Measurements from ENCODE around the gene TBCEL.
A peak's percentile ranks its signal among the peaks of the same experiment; 100 is the strongest.

The TBCEL gene, protein sequence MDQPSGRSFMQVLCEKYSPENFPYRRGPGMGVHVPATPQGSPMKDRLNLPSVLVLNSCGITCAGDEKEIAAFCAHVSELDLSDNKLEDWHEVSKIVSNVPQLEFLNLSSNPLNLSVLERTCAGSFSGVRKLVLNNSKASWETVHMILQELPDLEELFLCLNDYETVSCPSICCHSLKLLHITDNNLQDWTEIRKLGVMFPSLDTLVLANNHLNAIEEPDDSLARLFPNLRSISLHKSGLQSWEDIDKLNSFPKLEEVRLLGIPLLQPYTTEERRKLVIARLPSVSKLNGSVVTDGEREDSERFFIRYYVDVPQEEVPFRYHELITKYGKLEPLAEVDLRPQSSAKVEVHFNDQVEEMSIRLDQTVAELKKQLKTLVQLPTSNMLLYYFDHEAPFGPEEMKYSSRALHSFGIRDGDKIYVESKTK

DNA sequence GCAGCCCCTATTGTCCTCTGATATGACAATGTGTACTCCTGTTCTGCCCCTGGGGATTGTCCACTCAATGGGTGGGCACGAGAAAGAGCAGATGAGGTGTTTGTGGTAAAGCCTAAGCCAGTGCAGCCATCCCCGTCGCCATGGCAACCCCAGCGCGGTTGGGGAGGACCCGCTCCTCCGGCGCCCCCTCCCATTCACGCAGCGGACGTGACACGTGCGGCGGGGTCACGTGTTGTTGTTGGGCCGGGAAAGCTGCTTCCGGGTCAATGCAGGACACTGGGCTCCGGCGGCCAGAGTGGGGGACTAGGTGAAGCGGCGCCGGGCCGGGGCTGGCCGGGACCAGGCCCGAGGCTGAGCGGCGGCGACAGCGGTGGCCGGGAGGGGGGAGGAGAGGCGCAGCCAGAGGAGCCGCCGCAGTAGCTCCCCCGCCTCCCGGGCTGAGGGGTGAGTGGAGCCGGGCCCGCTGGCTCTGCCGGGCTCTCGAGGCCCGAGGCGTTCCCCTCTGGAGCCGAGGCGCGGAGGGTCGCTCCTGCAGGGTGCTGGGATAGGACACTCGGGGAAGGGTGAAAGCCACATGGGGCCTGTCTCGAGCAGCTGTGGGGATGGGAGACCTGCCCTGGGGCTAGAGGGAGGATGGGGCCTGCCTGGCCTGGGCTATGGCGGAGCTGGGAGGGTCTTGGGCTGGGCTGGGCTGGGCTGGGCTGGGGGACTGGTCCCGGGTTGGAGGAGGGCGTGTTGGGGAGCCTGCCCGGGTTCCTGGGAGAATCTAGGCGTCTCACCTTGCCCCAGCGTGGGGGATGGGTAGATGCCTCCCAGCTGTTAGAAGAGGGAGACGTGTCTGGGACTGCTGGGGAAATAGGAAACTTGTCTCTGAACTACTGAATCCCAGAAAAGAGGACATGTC lies at the start of gene TBCEL:
TSS of gene TBCEL (plus strand) at position 255 of the 904 bp plus-strand sequence. CDS start 21,589 bp downstream, outside the sequence.
- Mint-ChIP-seq H3K9me3 (no peaks in the 10 kb centered on the region), H3K4me3 (peak within 1 kb of the TSS; percentile 86), H3K27ac (peak within 1 kb of the TSS; percentile 95), H3K36me3 (no peaks in the 10 kb centered on the region), H3K4me1 (peaks cover 25% of the 10 kb centered on the region)
- ATAC-seq (peak; percentile 86), DNase-seq (ENCODE audit: low spot score in 2 of 2) (peak; percentile 42 to 85)

DNA sequence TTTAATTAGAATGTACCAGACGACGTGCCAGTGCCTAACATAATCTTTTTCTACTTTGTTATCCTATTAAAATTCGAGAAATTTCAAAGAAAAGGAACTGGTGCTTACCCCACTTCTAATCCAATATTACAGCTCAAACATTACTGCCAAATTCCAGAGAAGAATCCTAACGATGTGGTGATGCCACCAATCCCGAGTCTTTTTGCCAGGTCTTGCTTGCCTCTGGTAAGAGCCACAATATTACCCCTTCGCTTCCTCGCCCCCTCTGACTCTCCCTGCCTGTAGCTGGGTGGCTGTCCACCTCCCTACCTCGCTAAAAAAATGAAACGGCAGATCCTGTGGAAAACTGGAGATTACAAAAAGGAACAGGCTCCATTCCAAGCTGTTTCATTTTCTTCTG lies 49.4 kb upstream of the TBCEL start:
- Mint-ChIP-seq H3K9me3 (no peaks in the 10 kb centered on the region), H3K27ac (no peak overlapping the region)

DNA sequence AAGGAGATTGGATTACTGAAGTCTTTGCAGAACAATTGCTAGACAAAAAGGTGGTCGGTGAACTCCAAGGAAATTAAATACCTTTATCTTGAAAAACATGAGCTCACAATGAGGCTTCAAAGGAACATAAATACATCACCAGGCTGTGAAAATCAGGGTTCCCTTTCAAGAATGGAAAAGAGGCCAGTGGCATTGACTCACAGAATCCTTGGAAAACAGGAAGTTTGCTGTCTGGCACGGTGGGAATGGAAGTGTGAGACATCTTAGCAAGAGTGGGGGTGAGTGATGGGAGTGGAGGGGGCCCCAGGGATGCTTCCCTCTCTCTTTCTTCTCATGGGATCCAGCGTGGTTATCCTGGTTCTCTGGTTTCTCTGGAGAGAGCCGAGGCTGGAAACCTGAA lies 48.9 kb upstream of the TBCEL start:
- ATAC-seq (no peak), DNase-seq (ENCODE audit: low spot score in 2 of 2) (no peak)
- no peak overlapping the region for H3K27ac Mint-ChIP-seq
- no peaks in the 10 kb centered on the region for H3K4me1 Mint-ChIP-seq
- H3K4me3 Mint-ChIP-seq, result no peak overlapping the region
- no peaks in the 10 kb centered on the region for H3K36me3 Mint-ChIP-seq
- H3K9me3 Mint-ChIP-seq, result no peaks in the 10 kb centered on the region

More for the DNA sequence above, 49.4 kb upstream of the TBCEL start:
- Mint-ChIP-seq H3K4me3 (no peak overlapping the region), H3K36me3 (no peaks in the 10 kb centered on the region), H3K4me1 (no peaks in the 10 kb centered on the region)
- no peak for DNase-seq (ENCODE audit: low spot score in 2 of 2)
- no peak for ATAC-seq

DNA sequence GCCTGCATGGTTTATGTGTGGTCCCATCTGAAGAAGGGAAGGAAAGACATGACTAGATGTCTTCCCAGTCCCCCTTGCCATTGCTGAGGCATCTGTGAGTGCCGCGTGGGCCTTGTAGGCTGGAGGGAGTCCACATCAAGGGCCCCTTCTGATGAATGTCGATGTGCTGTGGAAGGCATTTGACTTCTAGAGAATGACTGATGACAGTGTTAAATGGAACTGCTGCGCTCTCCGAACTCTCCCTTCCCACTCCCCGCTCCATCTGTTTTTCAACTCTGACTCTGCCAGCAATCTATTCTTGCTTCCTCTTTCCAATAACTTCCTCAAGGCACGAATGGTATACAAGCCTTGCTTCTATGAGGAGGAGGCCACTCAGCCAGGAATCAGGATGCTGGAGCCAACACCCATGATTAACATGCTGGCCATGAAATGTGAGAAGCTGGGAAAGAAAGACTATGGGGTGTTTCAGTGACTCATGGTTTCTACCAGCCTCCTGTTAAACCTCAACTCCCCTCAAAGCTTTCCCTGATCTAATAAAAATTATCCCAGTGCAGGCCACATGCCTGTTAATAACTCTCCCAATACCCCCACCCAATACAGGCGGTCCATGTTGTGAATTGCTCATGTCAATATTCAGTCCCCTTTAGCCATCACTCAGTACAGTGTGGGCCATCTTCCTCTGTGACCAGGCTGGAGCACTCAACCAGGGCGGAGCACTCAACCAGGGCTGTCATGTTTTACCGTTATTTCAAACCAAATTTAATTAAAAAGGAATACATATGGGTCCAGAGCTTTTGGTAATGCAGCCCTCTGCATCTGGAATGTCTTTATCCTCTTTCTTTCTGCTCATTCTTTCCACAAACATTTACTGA lies 46.4 kb upstream of the TBCEL start:
- no peak overlapping the region for H3K27ac Mint-ChIP-seq
- no peak overlapping the region for H3K4me3 Mint-ChIP-seq
- no peaks in the 10 kb centered on the region for H3K4me1 Mint-ChIP-seq
- no peaks in the 10 kb centered on the region for H3K36me3 Mint-ChIP-seq
- DNase-seq (ENCODE audit: low spot score in 2 of 2), result no peak
- ATAC-seq, result no peak
- no peaks in the 10 kb centered on the region for H3K9me3 Mint-ChIP-seq

DNA sequence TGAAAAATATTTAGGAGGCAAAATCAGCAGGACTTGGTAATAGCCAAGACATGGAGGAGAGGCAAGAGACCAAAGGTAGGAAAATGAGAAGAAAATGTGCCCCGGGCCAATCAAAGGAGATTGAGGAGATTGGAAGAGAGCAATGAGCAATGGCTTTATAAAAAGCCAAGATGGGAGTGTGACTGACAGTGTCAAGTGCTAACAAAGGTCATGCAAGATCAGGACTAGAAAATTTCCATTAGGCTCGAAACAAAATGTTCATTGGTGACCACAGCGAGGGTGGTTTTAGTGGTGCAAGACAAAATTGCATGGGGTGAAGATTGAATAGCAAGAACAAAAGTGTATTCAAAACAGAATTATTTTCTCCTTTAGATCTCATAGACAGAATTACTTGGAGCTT lies 45.2 kb upstream of the TBCEL start:
- DNase-seq (ENCODE audit: low spot score in 2 of 2) (no peak), ATAC-seq (no peak)
- Mint-ChIP-seq H3K4me1 (no peaks in the 10 kb centered on the region), H3K27ac (no peak overlapping the region), H3K9me3 (no peaks in the 10 kb centered on the region), H3K4me3 (no peak overlapping the region), H3K36me3 (no peaks in the 10 kb centered on the region)

DNA sequence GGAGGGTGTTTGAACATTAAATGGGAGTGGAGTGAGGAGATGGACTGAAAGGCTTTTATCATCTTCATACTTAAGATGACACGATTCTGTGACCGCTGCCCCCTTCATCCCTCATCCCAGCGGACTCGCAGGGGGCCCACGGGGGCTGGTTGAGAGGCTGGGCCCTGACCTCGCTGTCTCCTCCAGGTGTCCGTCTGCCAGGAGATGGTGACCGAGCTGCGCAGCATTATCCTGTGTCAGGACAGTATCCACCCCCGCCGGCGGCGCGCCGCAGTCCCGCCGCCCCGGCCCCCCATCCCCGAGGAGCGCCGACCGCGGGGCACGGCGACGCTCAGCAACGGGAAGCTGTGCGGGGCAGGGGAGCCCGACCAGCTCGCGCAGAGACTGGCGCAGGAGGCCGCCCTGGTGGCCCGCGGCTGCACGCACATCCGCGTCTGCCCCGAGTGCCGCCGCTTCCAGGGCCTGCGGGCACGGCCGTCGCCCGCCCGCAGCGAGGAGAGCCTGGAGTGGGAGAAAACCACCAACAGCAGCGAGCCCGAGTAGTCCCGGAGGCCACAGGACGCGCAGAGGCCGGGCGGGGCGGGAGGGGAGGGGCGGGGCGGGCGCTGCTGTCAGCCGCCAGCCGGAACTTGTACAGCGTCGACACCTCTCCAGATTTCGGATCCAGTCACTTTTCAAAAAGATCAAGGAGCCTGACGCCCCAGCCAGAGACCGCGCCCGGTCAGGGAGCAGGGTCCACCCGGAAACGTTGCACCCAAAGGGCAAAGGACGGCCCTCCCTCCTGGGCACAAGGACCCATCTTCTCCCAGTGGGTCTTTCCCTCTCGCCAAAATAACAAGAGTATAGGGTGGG lies 38.0 kb upstream of the TBCEL start:
- Mint-ChIP-seq H3K4me1 (peaks cover 13% of the 10 kb centered on the region), H3K4me3 (peak overlapping the region; percentile 49), H3K9me3 (no peaks in the 10 kb centered on the region), H3K27ac (no peak overlapping the region), H3K36me3 (no peaks in the 10 kb centered on the region)
- ATAC-seq (peak; percentile 80), DNase-seq (ENCODE audit: low spot score in 2 of 2) (peak; percentile 11 to 54)

DNA sequence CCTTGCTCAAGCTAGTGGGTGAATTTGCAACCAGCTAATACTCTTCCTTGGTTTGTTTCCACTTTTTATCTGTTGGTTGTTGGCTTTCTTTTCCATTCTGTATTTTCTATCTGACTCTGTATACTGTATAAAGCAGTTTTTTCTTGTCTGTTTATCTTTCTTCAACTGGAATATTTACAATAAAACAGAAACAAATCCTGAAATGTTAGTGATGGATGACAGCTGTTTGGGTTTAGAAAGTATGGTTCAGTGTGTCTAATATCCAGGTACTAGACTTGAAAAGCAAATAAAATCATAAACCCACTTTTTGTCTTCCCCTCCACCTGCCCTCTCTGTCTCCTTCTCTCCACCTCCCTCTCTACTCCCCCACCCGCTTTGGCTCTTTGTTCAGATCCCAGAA lies 35.3 kb upstream of the TBCEL start:
- no peaks in the 10 kb centered on the region for H3K9me3 Mint-ChIP-seq
- DNase-seq (ENCODE audit: low spot score in 2 of 2), result no peak
- no peaks in the 10 kb centered on the region for H3K36me3 Mint-ChIP-seq
- no peak for ATAC-seq
- no peak overlapping the region for H3K27ac Mint-ChIP-seq
- H3K4me1 Mint-ChIP-seq, result peaks cover 13% of the 10 kb centered on the region
- H3K4me3 Mint-ChIP-seq, result no peak overlapping the region

DNA sequence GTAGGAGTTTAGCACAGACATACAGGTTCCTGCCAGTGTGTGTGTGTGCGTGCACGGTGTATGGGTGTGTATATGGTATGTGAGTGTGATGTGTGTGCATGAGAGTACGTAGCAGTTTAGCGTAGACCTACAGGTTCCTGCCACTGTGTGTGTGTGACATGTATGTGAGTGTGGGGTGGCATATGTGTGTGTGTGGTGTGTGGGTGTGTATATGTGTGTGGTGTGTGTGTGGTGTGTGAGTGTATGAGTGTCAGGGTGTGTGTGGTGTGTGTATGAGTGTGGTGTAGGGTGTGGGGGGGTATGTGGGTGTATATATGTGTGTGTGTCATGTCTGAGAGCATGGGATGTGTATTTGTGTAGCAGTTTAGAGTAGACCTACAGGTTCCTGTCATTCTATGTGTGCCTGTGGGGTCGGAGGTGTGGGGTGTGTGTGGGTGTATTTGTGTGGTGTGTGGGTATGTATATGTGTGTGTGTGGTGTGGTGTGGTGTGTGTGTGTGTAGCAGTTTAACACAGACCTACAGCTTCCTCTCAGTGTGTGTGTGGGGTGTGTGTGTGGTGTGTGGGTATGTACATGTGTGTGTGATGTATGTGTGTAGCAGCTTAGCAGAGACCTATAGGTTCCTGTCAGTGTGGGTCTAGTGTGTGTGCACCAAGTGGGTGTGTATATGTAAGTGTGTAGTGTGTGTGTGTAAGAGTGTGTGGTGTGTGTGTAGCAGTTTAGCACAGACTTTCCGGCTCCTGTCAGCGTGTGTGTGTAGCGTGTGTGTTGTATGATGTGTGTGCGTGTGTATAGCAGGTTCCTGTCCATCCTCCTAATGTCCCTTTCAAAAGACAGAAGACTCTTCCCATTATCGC lies 31.8 kb upstream of the TBCEL start:
- no peak overlapping the region for H3K27ac Mint-ChIP-seq
- ATAC-seq (peak; percentile 24), DNase-seq (ENCODE audit: low spot score in 2 of 2) (no peak)
- no peaks in the 10 kb centered on the region for H3K36me3 Mint-ChIP-seq
- no peaks in the 10 kb centered on the region for H3K9me3 Mint-ChIP-seq
- H3K4me3 Mint-ChIP-seq, result no peak overlapping the region
- H3K4me1 Mint-ChIP-seq, result peaks cover under 1% of the 10 kb centered on the region

DNA sequence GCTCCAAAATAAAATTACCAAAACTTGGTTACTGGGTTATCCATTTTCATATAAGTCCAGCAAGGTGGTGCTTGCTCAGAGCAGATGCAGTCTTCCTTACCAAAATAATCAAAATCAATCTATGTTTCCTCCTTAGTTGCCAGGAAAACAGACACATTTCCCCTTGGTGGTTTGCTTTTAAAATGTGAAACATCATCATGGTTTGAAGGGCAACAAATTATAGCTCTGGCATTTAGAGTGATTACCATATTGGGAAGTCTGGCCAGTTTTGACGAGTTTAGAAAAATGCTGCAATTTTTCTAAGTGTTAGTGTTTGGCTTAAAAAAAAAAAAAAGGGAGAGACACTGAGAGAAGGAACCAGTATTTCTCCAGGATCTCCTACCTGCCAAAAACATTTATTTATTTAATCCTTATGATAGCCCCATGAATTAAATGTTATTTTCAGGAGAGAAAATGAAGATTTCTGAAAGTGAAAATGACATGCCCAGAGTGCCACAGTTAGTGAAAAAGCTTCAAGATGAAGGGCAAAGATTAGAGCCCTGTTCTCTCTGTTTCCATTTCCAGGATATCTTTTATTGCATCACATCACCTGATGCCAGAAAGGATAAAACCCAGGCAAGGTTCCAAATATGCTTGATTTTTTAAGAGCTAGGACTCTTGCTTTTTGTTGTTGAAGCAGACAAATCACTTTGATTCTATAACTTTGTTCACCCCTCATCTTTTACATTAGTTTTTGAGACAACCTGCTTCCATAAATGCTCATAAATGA lies 29.6 kb upstream of the TBCEL start:
- no peaks in the 10 kb centered on the region for H3K36me3 Mint-ChIP-seq
- no peak for ATAC-seq
- no peak overlapping the region for H3K27ac Mint-ChIP-seq
- DNase-seq (ENCODE audit: low spot score in 2 of 2), result no peak
- H3K9me3 Mint-ChIP-seq, result no peaks in the 10 kb centered on the region
- no peak overlapping the region for H3K4me3 Mint-ChIP-seq
- H3K4me1 Mint-ChIP-seq, result no peaks in the 10 kb centered on the region

DNA sequence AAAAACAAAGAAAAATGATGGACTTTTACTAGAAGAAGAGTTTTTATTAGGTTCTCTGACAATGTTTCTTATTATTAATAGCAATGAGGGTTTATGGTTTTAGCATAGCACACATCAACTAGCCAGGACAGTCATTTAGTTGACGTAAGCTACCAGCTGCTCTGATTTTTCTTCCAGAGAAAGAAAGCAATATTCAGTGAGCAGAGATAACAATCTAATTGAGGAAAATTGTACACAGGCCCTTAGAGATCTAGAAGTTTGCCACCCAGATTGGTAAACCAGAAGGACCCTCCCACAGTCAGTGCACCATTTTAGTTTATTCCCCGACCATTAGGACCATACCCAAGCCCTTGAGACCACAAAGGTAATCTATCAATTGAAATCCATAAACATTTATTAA lies 28.7 kb upstream of the TBCEL start:
- Mint-ChIP-seq H3K4me3 (no peak overlapping the region), H3K36me3 (no peaks in the 10 kb centered on the region), H3K9me3 (no peaks in the 10 kb centered on the region), H3K27ac (no peak overlapping the region), H3K4me1 (no peaks in the 10 kb centered on the region)
- ATAC-seq (no peak), DNase-seq (ENCODE audit: low spot score in 2 of 2) (no peak)

DNA sequence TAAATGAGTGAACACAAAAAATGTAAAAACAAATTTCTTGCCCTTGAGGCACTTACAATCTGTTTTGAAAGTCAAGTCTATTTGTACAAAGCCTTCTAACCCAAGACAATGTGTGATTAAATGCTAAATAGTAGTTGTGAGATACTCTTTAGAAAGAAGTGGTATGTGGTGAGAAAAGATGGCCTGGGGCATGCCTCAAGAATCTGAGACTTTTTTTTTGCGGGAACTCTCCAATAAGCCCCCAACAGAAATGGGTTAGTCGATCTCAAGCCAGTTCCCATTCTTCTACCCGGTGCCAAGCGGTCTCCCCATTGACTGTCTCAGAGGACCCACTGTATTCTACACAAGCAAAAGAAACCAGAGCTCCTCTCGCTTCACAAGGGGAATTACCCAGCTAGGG lies 26.9 kb upstream of the TBCEL start:
- DNase-seq (ENCODE audit: low spot score in 2 of 2) (no peak), ATAC-seq (no peak)

DNA sequence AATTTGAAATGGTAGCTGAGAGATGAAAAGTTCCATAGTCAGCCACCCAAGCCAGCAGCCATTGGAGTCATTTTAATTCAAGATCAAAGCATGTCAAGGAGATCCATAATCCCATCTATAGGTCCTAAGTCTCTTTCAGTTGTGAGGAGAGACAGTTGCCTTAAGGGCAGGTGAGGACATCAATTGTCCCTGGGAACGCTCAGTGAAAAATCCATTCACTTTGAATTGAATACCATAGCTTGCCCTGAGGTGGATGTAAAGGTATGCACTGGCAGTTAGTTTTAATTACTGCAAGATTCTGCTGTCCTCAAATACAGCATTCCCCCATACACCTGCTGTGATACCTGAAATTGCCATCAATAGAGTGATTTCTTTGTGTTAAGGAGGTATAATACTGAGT lies 25.3 kb upstream of the TBCEL start:
- no peaks in the 10 kb centered on the region for H3K4me1 Mint-ChIP-seq
- no peak for DNase-seq (ENCODE audit: low spot score in 2 of 2)

More for the DNA sequence above, 26.9 kb upstream of the TBCEL start:
- H3K9me3 Mint-ChIP-seq, result no peaks in the 10 kb centered on the region
- no peak overlapping the region for H3K4me3 Mint-ChIP-seq
- H3K27ac Mint-ChIP-seq, result no peak overlapping the region
- no peaks in the 10 kb centered on the region for H3K4me1 Mint-ChIP-seq
- H3K36me3 Mint-ChIP-seq, result no peaks in the 10 kb centered on the region

DNA sequence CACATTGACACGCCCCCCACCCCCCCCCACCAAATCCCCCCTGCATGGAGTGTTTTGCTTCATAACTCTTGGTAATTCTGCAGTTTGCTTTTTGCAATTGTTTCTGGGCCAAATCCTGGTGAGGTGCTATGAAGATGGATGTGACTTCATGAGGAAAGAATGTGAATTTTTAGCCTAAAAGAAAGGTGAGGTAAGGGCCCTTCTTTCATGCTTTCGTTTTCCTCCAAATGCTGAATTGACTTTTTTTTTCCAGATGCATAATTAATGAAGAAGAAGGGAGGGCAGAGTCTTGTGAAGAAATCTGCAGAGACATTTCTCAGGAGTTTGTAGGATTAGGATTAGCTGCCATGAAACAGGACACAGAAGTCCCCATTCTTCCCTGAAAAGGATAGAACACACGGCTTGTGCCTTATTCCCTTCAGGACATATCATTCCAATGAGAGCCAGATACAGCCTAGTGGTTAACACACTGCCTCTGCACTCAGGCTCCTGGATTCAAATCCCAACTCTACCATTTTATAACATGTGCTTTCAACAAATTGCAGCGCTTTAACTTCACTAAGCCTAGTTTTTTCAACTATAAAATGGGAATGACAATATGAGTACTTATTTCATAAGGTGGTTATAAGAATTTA lies 19.6 kb upstream of the TBCEL start:
- Mint-ChIP-seq H3K4me3 (no peak overlapping the region), H3K36me3 (no peaks in the 10 kb centered on the region), H3K9me3 (peaks cover 2% of the 10 kb centered on the region), H3K4me1 (no peaks in the 10 kb centered on the region), H3K27ac (no peak overlapping the region)
- ATAC-seq (no peak), DNase-seq (ENCODE audit: low spot score in 2 of 2) (no peak)

More for the DNA sequence above, 25.3 kb upstream of the TBCEL start:
- no peaks in the 10 kb centered on the region for H3K36me3 Mint-ChIP-seq
- H3K27ac Mint-ChIP-seq, result no peak overlapping the region
- no peak overlapping the region for H3K4me3 Mint-ChIP-seq
- H3K9me3 Mint-ChIP-seq, result no peaks in the 10 kb centered on the region
- no peak for ATAC-seq

All from stimulated activated effector memory CD8-positive, alpha-beta T cell treated with anti-CD3 and anti-CD28 coated beads, Interleukin-12 subunit alpha, Interleukin-12 subunit beta, amount 100 ng/mL, for 72 hours (primary cell).